H1 (cell line): ENCODE measurements around the gene BABAM2.

Experiments
- EP300 ChIP-seq, 2 experiments: IDR thresholded peaks; 1 replicate in 1 of 2; 2 replicates in 1 of 2; pipeline ENCODE4 v1.6.1; 2011 to 2012; ENCODE audit warnings: low read depth in 2 of 2, low read length in 2 of 2, mild to moderate bottlenecking in 2 of 2, borderline replicate concordance in 1 of 2, inconsistent platforms in 1 of 2, moderate library complexity in 1 of 2
- GTF2F1 ChIP-seq: IDR thresholded peaks from 2 replicates; pipeline ENCODE4 v1.6.1; 2012; ENCODE audit warnings: low read depth, low read length, improper control_type of control experiment, borderline replicate concordance
- MAX ChIP-seq: IDR thresholded peaks from 2 replicates; pipeline ENCODE4 v1.6.1; 2012; ENCODE audit warnings: inconsistent platforms
- POLR2A ChIP-seq, 2 experiments: IDR thresholded peaks; 1 replicate in 1 of 2; 2 replicates in 1 of 2; pipeline ENCODE4 v1.6.1; 2011; ENCODE audit warnings: low read depth in 2 of 2, low read length in 2 of 2, mild to moderate bottlenecking in 2 of 2; ENCODE audit errors: control extremely low read depth in 1 of 2
- RXRA ChIP-seq: IDR thresholded peaks from 2 replicates; pipeline ENCODE4 v1.6.1; 2011; ENCODE audit warnings: low read depth, mild to moderate bottlenecking, low read length, moderate library complexity; ENCODE audit not compliant: insufficient read depth
- SIN3A ChIP-seq, 2 experiments: IDR thresholded peaks in 1 of 2; conservative IDR thresholded peaks in 1 of 2; 2 replicates each; pipeline ENCODE4 v1.6.1; 2011 to 2012; ENCODE audit warnings: low read length in 2 of 2, improper control_type of control experiment in 1 of 2, low read depth in 1 of 2, mild to moderate bottlenecking in 1 of 2
- SP2 ChIP-seq: IDR thresholded peaks from 2 replicates; pipeline ENCODE4 v1.6.1; 2012; ENCODE audit warnings: mild to moderate bottlenecking, low read length, inconsistent platforms

- TF ChIP-seq SP2, result no peak
- TF ChIP-seq RXRA, result no peak
- TF ChIP-seq GTF2F1, result no peak
- no peak for TF ChIP-seq SIN3A (conservative IDR thresholded peaks at IDR 0.05 in 1 of 2, IDR thresholded peaks at IDR 0.05 in 1 of 2; ENCODE audit: low read depth in 1 of 2, low read length in 2 of 2)
- no peak for TF ChIP-seq EP300 (IDR thresholded peaks at IDR 0.05; ENCODE audit: borderline replicate concordance in 1 of 2, low read depth in 2 of 2, low read length in 2 of 2)
- no peak for TF ChIP-seq MAX
- no peak for TF ChIP-seq POLR2A (IDR thresholded peaks at IDR 0.05; ENCODE audit: control extremely low read depth in 1 of 2, low read depth in 2 of 2, low read length in 2 of 2)
Observed at GRCh38 chr2:28344756-28345373, 454.3 kb downstream of the BABAM2 start.
